ENCODE measurements around the gene P2RY2.

P2RY2 gene

GRCh38 chr11:73249304-73249703, 31.2 kb downstream of the P2RY2 start:
- Histone ChIP-seq H3K9ac (ENCODE audit: low read depth, low read length) (no peak overlapping the region), H3K36me3 (ENCODE audit: control insufficient read depth, insufficient read depth, low read length) (no peaks in the 10 kb centered on the region), H3K27ac (ENCODE audit: low read depth, low read length) (no peak overlapping the region), H3K27me3 (ENCODE audit: control insufficient read depth, insufficient read depth, low read length) (no peaks in the 10 kb centered on the region), H3K4me3 (ENCODE audit: low read depth, low read length) (no peak overlapping the region), H3K9me3 (ENCODE audit: control insufficient read depth, insufficient read depth, low read length) (no peaks in the 10 kb centered on the region), H3K4me1 (ENCODE audit: control insufficient read depth, insufficient read depth, low read length) (no peaks in the 10 kb centered on the region)

DNA sequence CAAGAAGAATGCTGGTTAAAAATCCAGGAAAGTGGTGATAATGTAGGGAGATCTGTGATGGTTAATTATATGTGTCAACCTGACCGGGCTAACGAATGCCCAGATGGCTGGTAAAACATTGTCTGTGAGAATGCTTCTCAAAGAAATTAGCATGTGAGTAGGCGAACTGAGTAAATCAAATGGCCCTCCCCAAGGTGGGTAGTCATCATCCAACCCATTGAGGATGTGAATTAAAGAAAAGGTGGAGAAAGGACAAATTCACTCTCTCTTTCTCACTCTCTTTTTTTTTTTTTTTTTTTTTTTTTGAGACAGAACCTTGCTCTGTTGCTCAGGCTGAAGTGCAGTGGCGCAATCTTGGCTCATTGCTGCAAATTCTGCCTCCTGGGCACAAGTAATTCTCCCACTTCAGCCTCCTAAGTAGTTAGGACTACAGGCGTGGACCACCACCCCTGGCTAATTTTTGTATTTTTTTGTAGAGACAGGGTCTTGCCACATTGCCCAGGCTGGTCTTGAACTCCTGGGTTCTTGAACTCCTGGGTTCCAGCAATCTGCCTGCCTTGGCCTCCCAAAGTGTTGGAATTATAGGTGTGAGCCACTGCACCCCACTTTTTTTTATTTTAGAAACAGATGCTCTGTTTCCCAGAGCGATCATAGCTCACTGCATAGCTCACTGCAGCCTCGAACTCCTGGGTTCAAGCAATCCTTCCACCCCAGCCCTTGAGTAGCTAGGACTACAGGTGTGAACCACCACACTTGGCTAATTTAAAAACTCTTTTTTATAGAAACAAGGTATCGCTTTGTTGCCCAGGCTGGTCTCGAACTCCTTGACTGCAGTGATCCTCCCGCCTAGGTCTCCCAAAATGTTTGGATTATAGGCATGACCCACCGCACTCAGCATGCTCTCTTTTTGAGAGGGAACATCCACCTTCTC, 32.0 kb downstream of the P2RY2 start:
- no peaks in the 10 kb centered on the region for H3K36me3 ChIP-seq (ENCODE audit: control insufficient read depth, insufficient read depth, low read length)
- no peak overlapping the region for H3K27ac ChIP-seq (ENCODE audit: low read depth, low read length)
- H3K9ac ChIP-seq (ENCODE audit: low read depth, low read length), result no peak overlapping the region
- no peaks in the 10 kb centered on the region for H3K4me1 ChIP-seq (ENCODE audit: control insufficient read depth, insufficient read depth, low read length)
- H3K4me3 ChIP-seq (ENCODE audit: low read depth, low read length), result no peak overlapping the region
- no peaks in the 10 kb centered on the region for H3K27me3 ChIP-seq (ENCODE audit: control insufficient read depth, insufficient read depth, low read length)
- no peaks in the 10 kb centered on the region for H3K9me3 ChIP-seq (ENCODE audit: control insufficient read depth, insufficient read depth, low read length)

GRCh38 chr11:73252577-73253191, 34.6 kb downstream of the P2RY2 start:
- no peaks in the 10 kb centered on the region for H3K27me3 ChIP-seq (ENCODE audit: control insufficient read depth, insufficient read depth, low read length)
- H3K9ac ChIP-seq (ENCODE audit: low read depth, low read length), result no peak overlapping the region
- H3K4me3 ChIP-seq (ENCODE audit: low read depth, low read length), result no peak overlapping the region
- H3K36me3 ChIP-seq (ENCODE audit: control insufficient read depth, insufficient read depth, low read length), result no peaks in the 10 kb centered on the region
- H3K9me3 ChIP-seq (ENCODE audit: control insufficient read depth, insufficient read depth, low read length), result no peaks in the 10 kb centered on the region
- H3K27ac ChIP-seq (ENCODE audit: low read depth, low read length), result no peak overlapping the region
- no peaks in the 10 kb centered on the region for H3K4me1 ChIP-seq (ENCODE audit: control insufficient read depth, insufficient read depth, low read length)

- no peak overlapping the region for H3K27ac ChIP-seq (ENCODE audit: low read depth, low read length)
- no peaks in the 10 kb centered on the region for H3K4me1 ChIP-seq (ENCODE audit: control insufficient read depth, insufficient read depth, low read length)
- no peaks in the 10 kb centered on the region for H3K9me3 ChIP-seq (ENCODE audit: control insufficient read depth, insufficient read depth, low read length)
- H3K36me3 ChIP-seq (ENCODE audit: control insufficient read depth, insufficient read depth, low read length), result no peaks in the 10 kb centered on the region
- H3K4me3 ChIP-seq (ENCODE audit: low read depth, low read length), result no peak overlapping the region
- no peak overlapping the region for H3K9ac ChIP-seq (ENCODE audit: low read depth, low read length)
- H3K27me3 ChIP-seq (ENCODE audit: control insufficient read depth, insufficient read depth, low read length), result no peaks in the 10 kb centered on the region
Observed at GRCh38 chr11:73257342-73258103, 39.4 kb downstream of the P2RY2 start.

GRCh38 chr11:73258104-73259035, 40.3 kb downstream of the P2RY2 start:
- H3K4me3 ChIP-seq (ENCODE audit: low read depth, low read length), result no peak overlapping the region
- no peak overlapping the region for H3K9ac ChIP-seq (ENCODE audit: low read depth, low read length)
- H3K36me3 ChIP-seq (ENCODE audit: control insufficient read depth, insufficient read depth, low read length), result no peaks in the 10 kb centered on the region
- H3K9me3 ChIP-seq (ENCODE audit: control insufficient read depth, insufficient read depth, low read length), result no peaks in the 10 kb centered on the region
- H3K4me1 ChIP-seq (ENCODE audit: control insufficient read depth, insufficient read depth, low read length), result no peaks in the 10 kb centered on the region
- no peak overlapping the region for H3K27ac ChIP-seq (ENCODE audit: low read depth, low read length)
- H3K27me3 ChIP-seq (ENCODE audit: control insufficient read depth, insufficient read depth, low read length), result peaks cover 4% of the 10 kb centered on the region; the same call in 1 of the 2 replicates

GRCh38 chr11:73259406-73260126, 41.5 kb downstream of the P2RY2 start:
- H3K4me1 ChIP-seq (ENCODE audit: control insufficient read depth, insufficient read depth, low read length), result no peaks in the 10 kb centered on the region
- H3K9me3 ChIP-seq (ENCODE audit: control insufficient read depth, insufficient read depth, low read length), result no peaks in the 10 kb centered on the region
- H3K27ac ChIP-seq (ENCODE audit: low read depth, low read length), result no peak overlapping the region
- H3K9ac ChIP-seq (ENCODE audit: low read depth, low read length), result no peak overlapping the region
- no peaks in the 10 kb centered on the region for H3K36me3 ChIP-seq (ENCODE audit: control insufficient read depth, insufficient read depth, low read length)
- H3K27me3 ChIP-seq (ENCODE audit: control insufficient read depth, insufficient read depth, low read length), result peaks cover 16% of the 10 kb centered on the region
- H3K4me3 ChIP-seq (ENCODE audit: low read depth, low read length), result no peak overlapping the region

- Histone ChIP-seq H3K9ac (ENCODE audit: low read depth, low read length) (no peak overlapping the region), H3K4me3 (ENCODE audit: low read depth, low read length) (no peak overlapping the region), H3K9me3 (ENCODE audit: control insufficient read depth, insufficient read depth, low read length) (no peaks in the 10 kb centered on the region), H3K27ac (ENCODE audit: low read depth, low read length) (no peak overlapping the region), H3K27me3 (ENCODE audit: control insufficient read depth, insufficient read depth, low read length) (peaks cover 21% of the 10 kb centered on the region), H3K4me1 (ENCODE audit: control insufficient read depth, insufficient read depth, low read length) (no peaks in the 10 kb centered on the region), H3K36me3 (ENCODE audit: control insufficient read depth, insufficient read depth, low read length) (no peaks in the 10 kb centered on the region)
Observed at GRCh38 chr11:73260127-73260457, 42.0 kb downstream of the P2RY2 start.

DNA sequence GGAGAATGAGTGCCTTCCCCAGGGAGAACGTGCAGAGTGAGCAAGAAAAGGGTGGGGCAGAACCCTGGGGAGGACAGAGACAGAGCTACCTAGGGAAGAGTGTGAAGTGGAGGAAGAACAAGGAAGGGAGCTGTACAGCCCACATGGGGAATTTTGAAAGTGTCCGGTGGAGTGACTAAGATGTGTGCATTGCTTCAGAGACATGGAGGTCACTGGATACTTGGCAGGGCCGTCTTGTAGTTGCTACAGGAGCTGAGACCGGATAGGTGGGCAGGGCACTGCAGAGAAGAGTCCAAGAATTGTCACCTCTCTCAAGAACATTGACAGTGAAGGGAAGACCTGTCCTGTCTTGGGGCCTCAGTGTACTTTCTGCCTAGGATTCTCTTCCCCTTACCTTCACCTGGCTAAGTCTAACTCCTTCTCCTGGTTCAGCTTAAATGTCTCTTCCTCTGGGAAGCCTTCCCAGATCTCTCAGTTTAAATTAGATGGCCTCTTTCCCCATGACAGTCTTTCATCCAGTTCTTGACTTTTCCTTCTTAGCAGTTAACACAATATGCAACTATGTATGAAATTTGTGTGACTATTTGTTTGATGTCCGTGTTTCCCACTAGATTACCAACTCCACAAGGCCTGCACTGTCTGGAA, 44.9 kb downstream of the P2RY2 start:
- Histone ChIP-seq H3K4me3 (ENCODE audit: low read depth, low read length) (no peak overlapping the region), H3K27me3 (ENCODE audit: control insufficient read depth, insufficient read depth, low read length) (peaks cover 38% of the 10 kb centered on the region), H3K4me1 (ENCODE audit: control insufficient read depth, insufficient read depth, low read length) (no peaks in the 10 kb centered on the region), H3K36me3 (ENCODE audit: control insufficient read depth, insufficient read depth, low read length) (no peaks in the 10 kb centered on the region), H3K9me3 (ENCODE audit: control insufficient read depth, insufficient read depth, low read length) (no peaks in the 10 kb centered on the region), H3K27ac (ENCODE audit: low read depth, low read length) (no peak overlapping the region), H3K9ac (ENCODE audit: low read depth, low read length) (no peak overlapping the region)

- no peak overlapping the region for H3K4me3 ChIP-seq (ENCODE audit: low read depth, low read length)
Observed at GRCh38 chr11:73263640-73264039, 45.6 kb downstream of the P2RY2 start.

More at GRCh38 chr11:73263640-73264039, 45.6 kb downstream of the P2RY2 start:
- H3K9me3 ChIP-seq (ENCODE audit: control insufficient read depth, insufficient read depth, low read length), result no peaks in the 10 kb centered on the region
- H3K4me1 ChIP-seq (ENCODE audit: control insufficient read depth, insufficient read depth, low read length), result no peaks in the 10 kb centered on the region
- peaks cover 38% of the 10 kb centered on the region for H3K27me3 ChIP-seq (ENCODE audit: control insufficient read depth, insufficient read depth, low read length)
- H3K27ac ChIP-seq (ENCODE audit: low read depth, low read length), result no peak overlapping the region
- no peaks in the 10 kb centered on the region for H3K36me3 ChIP-seq (ENCODE audit: control insufficient read depth, insufficient read depth, low read length)
- no peak overlapping the region for H3K9ac ChIP-seq (ENCODE audit: low read depth, low read length)

Measured in HUES48 (cell line).